Measurements from ENCODE around the gene AGO3.
A peak's percentile ranks its signal among the peaks of the same experiment; 100 is the strongest.
"Not testable (repeated sequence)": the region's sequence is repeated elsewhere in the genome, so short reads cannot be mapped to it uniquely, and the experiment has no call there.

Gene AGO3

DNA sequence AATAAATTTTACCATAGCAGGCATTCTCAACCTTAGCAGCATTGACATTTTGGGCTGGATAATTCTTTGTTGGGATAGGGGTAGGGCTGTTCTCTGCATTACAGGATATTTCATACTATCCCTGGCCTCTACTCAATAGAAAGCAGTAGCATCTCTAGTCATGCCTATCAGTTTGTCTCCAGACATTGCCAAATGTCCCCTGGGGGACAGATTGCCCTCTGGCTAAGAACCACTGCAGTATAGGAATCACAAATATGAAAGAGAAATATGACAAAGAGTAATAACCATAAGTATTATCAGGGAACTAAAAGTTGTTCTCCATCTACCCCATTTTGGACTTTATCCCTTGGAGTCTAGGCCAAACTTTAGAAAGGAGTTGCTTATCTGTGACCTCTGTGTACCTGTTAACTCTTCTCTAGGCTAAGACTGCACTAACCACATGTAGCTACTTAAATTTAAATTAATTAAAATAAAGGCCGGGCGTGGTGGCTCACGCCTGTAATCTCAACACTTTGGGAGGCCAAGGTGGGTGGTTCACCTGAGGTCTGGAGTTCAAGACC is 76.1 kb downstream of the AGO3 start:
- H3K4me3 ChIP-seq = no peak overlapping the region
- TF ChIP-seq, protein P1, sequence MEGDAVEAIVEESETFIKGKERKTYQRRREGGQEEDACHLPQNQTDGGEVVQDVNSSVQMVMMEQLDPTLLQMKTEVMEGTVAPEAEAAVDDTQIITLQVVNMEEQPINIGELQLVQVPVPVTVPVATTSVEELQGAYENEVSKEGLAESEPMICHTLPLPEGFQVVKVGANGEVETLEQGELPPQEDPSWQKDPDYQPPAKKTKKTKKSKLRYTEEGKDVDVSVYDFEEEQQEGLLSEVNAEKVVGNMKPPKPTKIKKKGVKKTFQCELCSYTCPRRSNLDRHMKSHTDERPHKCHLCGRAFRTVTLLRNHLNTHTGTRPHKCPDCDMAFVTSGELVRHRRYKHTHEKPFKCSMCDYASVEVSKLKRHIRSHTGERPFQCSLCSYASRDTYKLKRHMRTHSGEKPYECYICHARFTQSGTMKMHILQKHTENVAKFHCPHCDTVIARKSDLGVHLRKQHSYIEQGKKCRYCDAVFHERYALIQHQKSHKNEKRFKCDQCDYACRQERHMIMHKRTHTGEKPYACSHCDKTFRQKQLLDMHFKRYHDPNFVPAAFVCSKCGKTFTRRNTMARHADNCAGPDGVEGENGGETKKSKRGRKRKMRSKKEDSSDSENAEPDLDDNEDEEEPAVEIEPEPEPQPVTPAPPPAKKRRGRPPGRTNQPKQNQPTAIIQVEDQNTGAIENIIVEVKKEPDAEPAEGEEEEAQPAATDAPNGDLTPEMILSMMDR (IDR thresholded peaks at IDR 0.05) = no peak
- H3K27ac ChIP-seq = no peak overlapping the region
- no peak for DNase-seq (ENCODE audit: low spot score)

- DNase-seq (ENCODE audit: low spot score) = no peak
- no peak overlapping the region for H3K4me3 ChIP-seq
- TF ChIP-seq, protein P1 (IDR thresholded peaks at IDR 0.05) = no peak
- no peak overlapping the region for H3K27ac ChIP-seq
These were observed 76.8 kb downstream of the AGO3 start for GRCh38 chr1:36007741-36008140.

GRCh38 chr1:36008546-36009197 is 77.8 kb downstream of the AGO3 start:
- Histone ChIP-seq H3K4me3 (no peak overlapping the region), H3K27ac (no peak overlapping the region)
- TF ChIP-seq, protein P1 (IDR thresholded peaks at IDR 0.05) = no peak
- DNase-seq (ENCODE audit: low spot score) = no peak

- H3K27ac ChIP-seq = no peak overlapping the region
- TF ChIP-seq, protein P1 (IDR thresholded peaks at IDR 0.05) = no peak
- DNase-seq (ENCODE audit: low spot score) = no peak
- H3K4me3 ChIP-seq = no peak overlapping the region
These were observed 83.9 kb downstream of the AGO3 start for GRCh38 chr1:36014722-36015220.

DNA sequence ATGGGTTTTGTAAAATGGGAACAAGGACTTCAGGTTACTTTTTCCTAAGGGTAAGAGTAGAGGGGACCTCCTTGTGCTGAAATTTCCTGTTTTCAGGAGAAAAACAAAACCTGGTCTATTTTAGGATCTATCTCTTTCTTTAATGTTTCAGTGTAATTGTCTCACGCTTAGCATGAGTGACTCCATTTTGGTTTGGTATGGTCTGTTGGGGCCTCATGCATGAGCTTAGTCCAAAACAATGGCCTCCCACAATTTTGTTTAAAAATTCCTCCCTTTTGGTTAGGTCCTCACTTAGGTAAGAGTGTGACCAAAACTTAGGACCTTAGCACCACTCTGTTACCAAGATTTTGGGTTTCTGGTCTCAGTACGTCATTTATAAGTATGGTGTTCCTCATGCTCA is 85.8 kb downstream of the AGO3 start:
- no peak overlapping the region for H3K4me3 ChIP-seq
- H3K27ac ChIP-seq = no peak overlapping the region
- DNase-seq (ENCODE audit: low spot score) = no peak
- TF ChIP-seq, protein P1 (IDR thresholded peaks at IDR 0.05) = no peak

DNA sequence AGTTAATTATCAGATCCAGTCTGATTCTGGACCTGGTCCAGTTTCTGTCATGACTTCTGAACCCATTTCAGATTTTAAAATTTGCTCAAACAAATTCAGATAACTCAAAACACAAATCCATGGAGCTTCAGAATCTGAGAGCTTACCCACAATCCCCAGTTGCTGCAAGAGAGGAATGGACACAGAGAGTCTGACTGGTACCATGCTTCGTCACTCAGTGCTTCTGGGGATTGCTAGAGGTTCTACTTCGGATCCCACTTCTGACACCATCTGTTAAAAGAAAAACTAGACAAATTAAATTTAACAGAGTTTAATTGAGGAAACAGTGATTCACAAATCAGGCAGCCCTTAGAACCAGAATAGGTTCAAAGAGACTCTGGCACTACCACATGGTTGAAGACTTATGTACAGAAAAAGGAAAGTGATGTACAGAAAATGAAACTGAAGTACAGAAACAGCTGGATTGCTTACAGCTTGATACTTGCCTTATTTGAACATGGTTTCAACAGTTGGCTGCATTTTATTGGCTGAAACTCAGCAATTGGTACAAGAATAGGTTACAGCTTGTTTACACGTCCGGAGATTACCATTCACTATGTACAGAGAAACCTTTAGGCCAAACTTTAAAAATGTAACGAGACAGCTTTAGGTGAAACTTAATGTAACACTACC is 92.3 kb downstream of the AGO3 start:
- no peak for DNase-seq (ENCODE audit: low spot score)
- Histone ChIP-seq H3K27ac (peak overlapping the region in 1 of 2 donors; percentile 54), H3K4me3 (peak overlapping the region; percentile 6)
- TF ChIP-seq, protein P1 (IDR thresholded peaks at IDR 0.05) = no peak

DNA sequence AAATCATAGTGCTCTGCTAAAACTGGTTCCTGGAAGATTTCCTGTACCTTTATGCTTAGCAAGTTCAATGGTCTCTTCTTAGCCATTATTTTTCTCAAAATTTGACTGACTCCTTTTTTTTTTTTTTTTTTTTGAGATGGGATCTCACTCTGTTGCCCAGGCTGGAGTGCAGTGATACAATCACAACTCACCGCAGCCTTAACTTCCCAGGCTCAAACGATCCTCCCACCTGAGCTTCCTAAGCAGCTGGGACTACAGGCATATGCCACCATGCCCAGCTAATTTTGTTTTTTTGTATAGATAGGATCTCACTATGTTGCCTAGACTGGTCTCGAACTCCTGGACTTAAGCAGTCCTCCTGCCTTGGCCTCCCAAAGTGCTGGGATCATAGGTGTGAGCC is 93.1 kb downstream of the AGO3 start:
- H3K4me3 ChIP-seq; H3K27ac ChIP-seq; DNase-seq (ENCODE audit: low spot score): not testable (repeated sequence)

All from coronary artery (tissue), 2 donors.